Stimulated activated CD8-positive, alpha-beta memory T cell treated with anti-CD3 and anti-CD28 coated beads, Interleukin-12 subunit alpha, Interleukin-12 subunit beta, amount 100 ng/mL, for 4 hours (primary cell): ENCODE measurements around the gene SPEM1.
A peak's percentile ranks its signal among the peaks of the same experiment; 100 is the strongest.

Source experiments
- DNase-seq: peaks from one replicate; pipeline ENCODE4 v3.0.0-alpha.2; 2020; ENCODE audit warnings: low read depth

The SPEM1 gene

GRCh38 chr17:7418472-7419152 is 1.5 kb upstream of the SPEM1 start:
- DNase-seq: no peak

- no peak for DNase-seq
Measured at GRCh38 chr17:7421186-7421585, 1.1 kb downstream of the SPEM1 start.

GRCh38 chr17:7423679-7424078 is 3.6 kb downstream of the SPEM1 start:
- DNase-seq: no peak

GRCh38 chr17:7425316-7425715 is 5.2 kb downstream of the SPEM1 start, which contains the start of gene SPEM2:
SPEM2 (plus strand) TSS chr17:7425616; CDS start chr17:7425689, 73 bp downstream.
- DNase-seq: no peak

- no peak for DNase-seq
Measured at GRCh38 chr17:7425756-7426155, 5.6 kb downstream of the SPEM1 start.

- DNase-seq: no peak
Measured at GRCh38 chr17:7426203-7426863, 6.2 kb downstream of the SPEM1 start.

- no peak for DNase-seq
Measured at GRCh38 chr17:7426896-7427489, 6.9 kb downstream of the SPEM1 start.

- DNase-seq: no peak
Measured at GRCh38 chr17:7427549-7427948, 7.4 kb downstream of the SPEM1 start.

GRCh38 chr17:7428557-7428956 is 8.4 kb downstream of the SPEM1 start, which contains the start of gene SPEM3:
SPEM3 (plus strand) TSS chr17:7428857; CDS start chr17:7428903, 46 bp downstream.
- no peak for DNase-seq

- no peak for DNase-seq
Measured at GRCh38 chr17:7429722-7430121, 9.6 kb downstream of the SPEM1 start.

GRCh38 chr17:7431231-7431630 is 11.1 kb downstream of the SPEM1 start:
- DNase-seq: no peak

- DNase-seq: no peak
Measured at GRCh38 chr17:7432296-7432695, 12.2 kb downstream of the SPEM1 start.

- DNase-seq: peak; percentile 41
Measured at GRCh38 chr17:7435676-7436555, 15.8 kb downstream of the SPEM1 start.

- DNase-seq: peak; percentile 71
Measured at GRCh38 chr17:7436556-7437368, 16.6 kb downstream of the SPEM1 start.

- no peak for DNase-seq
Measured at GRCh38 chr17:7437369-7437863, 17.3 kb downstream of the SPEM1 start.

GRCh38 chr17:7437950-7438614 is 18.0 kb downstream of the SPEM1 start:
- no peak for DNase-seq

GRCh38 chr17:7438656-7439460 is 18.7 kb downstream of the SPEM1 start:
- no peak for DNase-seq

GRCh38 chr17:7439462-7440112 is 19.5 kb downstream of the SPEM1 start, which contains the start of gene FGF11:
FGF11 (plus strand) TSS chr17:7439512; CDS start chr17:7439621, 109 bp downstream.
- DNase-seq: no peak
